ENCODE results near the gene GINS3.
A peak's percentile ranks its signal among the peaks of the same experiment; 100 is the strongest.

Gene GINS3

GRCh38 chr16:58392215-58393137 is at the start of gene GINS3:
Gene GINS3 (plus strand): TSS chr16:58392471. CDS start chr16:58392602, 131 bp downstream.
- peak; percentile 88 for DNase-seq

GRCh38 chr16:58343562-58343961 is 48.7 kb upstream of the GINS3 start:
- DNase-seq, result peak; percentile 48

DNA sequence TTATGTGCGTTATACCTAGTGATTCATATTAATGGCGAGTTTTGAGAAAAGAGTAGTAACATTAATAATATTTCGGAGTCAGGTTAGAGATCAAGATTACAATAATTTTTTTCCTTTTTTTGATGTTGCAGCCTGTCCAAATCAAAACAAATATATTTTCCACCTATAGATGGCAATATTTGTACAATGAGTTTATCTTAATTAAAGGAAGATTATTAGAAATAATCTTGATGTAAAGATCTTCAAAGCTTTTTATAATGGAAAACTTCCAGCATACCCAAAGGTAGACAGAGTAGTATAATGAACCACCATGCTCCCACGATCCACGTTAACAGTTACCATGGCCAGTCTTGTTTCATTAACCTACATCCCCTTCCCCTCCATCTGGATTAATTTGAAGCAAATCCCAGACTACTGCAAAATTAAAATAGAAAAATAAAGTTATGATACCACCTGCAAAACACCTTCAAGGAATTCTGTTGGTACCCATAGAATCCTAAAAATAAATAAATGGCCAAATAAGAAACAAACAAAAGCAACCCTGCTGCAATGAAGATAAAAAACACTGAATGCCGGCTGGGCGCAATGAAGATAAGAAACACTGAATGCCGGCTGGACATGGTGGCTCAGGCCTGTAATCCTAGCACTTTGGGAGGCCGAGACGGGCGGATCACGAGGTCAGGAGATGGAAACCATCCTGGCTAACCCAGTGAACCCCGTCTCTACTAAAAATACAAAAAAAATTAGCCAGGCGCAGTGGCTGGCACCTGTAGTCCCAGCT is 46.5 kb upstream of the GINS3 start:
- no peak for DNase-seq

DNA sequence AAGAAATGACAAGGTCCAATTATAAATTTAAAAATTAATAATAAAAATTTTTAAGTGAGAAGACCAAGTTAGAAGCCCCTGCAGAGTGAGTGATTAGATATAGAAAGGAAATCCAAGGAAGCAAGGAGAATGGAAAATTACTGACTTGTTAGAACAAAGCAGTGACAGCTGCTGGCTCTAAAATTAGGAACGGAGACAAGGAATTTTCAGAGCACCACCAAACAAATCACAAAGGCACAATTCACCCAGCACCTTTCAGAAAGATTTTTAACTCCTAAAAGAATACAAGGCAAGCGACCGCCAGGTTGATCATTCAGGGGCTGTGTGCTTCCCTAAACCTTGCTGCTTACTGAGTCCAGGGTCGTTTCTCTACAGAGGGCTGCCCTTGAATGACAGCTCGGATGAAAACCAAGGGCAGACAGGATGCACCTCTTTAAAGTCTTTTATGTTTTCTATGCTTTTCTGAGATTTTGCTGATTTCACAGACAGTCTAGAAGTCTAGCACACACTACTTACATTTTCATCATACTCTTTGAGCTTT is 45.4 kb upstream of the GINS3 start:
- DNase-seq, result no peak

DNA sequence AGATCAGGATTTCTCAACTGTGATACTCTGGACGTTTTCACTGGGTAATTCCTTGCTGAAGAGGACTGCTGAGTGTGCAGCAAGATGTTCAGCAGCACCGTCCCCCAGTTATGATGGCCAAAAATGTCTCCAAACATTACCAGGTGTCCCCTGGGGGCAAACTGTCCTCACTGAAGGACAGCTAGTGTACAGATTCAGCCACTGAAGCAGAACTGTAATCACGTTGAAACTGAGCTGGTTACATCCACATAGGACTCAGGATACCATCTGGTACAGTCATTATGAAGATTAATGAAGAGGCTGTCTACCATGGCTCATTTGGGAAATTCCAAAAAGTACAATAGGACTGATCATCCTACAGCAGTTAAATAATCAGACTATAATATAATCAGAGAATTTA is 43.3 kb upstream of the GINS3 start:
- DNase-seq, result no peak

DNA sequence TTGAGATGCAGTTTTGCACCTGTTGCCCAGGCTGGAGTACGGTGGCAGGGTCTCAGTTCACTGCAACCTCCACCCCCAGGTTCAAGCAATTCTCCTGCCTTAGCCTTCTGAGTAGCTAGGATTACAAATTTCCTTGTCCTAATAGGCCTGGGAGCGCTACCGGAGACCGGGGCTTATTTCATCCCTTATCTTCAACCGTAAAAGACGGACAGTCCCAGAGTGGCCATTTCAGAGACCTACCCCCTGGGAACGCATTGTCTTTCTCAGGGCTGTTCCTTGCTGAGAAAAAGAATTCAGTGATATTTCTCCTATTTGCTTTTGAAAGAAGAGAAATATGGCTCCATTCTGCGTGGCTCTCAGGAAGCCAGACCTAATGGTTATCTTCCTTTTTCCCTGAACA is 39.6 kb upstream of the GINS3 start:
- DNase-seq, result no peak

DNA sequence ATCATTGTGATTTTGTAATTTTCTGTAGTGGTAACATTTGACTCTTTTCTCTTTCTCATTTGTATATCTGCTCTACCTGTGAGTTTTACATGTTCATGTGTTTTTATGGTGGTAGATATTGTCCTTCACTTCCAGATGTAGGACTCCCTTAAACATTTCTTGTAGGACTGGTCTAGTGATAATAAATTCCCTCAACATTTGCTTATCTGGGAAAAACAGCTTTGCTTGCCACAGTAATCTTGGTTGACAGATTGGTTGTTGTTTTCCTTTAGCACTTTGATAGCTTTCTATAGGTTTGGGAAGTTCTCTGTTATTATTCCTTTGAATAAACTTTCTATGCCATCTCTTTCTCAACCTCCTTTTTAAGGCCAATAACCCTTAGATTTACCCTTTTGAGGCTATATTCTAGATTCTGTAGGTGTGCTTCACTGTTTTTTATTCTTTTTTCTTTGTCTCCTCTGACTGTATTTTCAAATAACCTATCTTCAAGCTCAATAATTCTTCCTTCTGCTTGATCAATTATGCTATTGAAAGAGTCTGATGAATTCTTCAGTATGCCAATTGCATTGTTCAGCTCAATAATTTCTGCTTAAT is 32.1 kb upstream of the GINS3 start:
- no peak for DNase-seq

DNA sequence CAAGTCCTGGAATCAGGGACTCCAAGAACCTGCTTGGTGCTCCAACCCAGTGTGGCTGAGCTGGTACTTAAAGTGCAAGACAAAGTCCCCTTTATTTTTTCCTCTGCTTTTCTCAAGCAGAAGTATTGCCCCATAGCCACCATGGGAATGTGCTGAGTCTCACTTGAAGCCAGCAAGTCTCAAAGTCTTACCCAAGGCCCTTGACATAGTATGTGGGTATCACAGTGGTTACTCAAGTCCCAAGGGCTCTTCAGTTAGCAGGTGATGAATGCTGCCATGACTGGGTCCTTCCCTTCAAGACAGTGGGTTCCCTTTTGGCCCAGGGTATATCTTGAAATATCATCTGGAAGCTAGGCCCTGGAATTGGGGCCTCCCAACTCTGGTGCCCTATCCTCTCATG is 30.5 kb upstream of the GINS3 start:
- DNase-seq, result no peak

- DNase-seq, result no peak
These were observed 28.4 kb upstream of the GINS3 start for GRCh38 chr16:58363746-58364393.

DNA sequence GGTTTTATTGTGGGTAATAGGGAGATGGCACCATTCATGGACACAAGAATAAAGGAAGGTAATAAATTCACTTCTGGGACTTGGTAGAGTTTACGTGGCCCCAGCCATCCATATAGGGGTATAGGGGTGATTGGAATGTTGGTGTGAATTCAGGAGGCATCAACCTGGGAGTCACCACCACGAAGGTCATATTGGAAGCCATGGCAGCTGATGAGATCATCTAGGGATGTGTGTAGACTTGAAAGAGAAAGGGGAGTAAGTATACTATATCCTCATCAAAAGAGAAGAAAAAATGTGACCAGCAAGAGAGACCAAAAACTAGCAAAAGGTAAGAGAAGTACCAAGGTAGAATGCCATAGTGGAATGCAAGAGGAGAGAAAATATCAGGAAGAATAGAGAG is 26.6 kb upstream of the GINS3 start:
- DNase-seq, result no peak

DNA sequence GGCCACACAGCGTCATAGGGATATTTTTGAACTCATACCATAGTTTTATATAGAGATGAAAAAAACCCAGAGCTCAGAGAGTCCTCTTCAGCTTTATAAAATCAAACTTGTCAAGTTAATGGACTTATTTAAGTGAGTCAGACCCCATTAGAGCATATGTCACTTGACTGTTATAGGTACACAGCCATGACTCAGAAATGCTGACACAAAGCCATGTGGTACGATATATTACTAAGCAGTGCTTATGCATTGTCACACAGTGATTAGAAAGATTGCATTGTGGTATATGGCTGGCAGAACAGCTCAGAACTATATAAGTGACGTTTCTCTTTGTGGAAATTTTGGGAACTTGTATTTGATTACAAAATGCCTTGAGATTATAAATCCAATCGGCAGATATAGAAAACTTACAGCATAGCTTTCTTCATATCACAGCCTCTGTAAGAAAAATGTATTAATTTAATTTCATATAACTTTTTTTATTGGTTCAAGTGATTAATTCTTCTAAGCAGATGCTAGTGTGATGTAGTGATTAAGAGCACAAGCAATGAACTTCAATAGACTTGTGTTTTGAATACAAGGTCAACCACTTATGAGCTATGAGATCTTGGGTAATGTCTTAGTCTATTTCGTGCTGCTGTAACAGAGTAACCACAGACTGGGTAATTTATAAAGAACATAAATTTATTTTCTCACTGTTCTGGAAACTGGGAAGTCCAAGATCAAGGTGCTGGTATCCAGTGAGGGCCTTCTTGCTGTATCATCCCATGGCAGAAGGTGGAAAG is 25.8 kb upstream of the GINS3 start:
- DNase-seq, result peak; percentile 49

DNA sequence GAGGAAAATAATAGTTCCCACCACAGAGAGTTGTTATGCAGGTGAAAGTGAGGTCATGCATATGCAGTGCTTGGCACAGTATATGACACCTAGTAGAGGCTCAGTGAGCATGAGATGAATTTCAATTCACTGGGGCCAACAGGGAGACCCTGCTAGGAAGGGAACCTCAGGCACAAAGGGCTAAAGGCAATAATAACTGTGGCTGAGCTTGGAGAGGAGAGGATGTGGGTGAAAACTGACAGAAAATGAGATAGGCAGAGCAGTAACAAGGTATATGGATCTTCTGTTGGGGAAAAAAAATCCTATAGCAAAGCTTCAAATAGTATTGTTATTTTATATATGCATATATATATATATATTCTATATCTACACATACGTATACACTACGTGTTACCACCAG is 25.0 kb upstream of the GINS3 start:
- no peak for DNase-seq

GRCh38 chr16:58371841-58372240 is 20.4 kb upstream of the GINS3 start:
- no peak for DNase-seq

DNA sequence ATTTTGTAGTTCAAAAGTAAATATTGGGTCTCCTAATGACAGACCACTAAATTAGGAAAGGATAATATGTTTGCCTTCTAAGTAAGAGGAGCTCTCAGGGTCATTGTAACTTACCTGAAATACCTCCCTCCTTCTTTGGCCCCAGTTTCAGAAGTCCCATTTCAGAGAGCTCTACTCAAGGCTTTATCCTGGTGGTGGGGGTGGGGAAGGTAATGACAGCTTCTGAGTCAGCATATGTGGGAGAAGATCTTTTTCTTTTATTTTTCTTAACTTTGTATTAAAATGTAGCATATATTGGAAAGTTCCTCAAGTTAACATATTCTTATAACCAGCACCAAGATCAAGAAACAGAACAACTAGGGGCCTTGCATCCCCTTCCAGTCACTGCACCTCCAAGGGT is 16.9 kb upstream of the GINS3 start:
- no peak for DNase-seq

DNA sequence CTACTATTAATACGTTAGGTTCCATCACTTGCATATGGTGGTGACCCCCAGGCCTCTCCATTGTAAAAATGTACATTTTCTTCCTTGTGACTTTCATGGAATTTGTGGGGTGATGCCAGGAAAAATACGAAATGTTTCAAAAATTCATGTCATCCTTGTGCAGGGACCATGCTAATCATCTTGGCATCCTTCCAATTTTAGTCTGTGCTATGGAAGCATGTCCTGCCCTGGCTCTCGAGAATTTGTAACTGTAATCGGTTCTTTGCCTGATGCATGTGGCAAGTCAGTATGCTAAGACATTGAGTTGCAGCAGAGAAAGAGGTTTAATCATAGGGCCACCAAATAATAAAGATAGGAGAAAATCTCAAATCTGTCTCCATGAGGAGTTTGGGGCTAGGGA is 14.3 kb upstream of the GINS3 start:
- no peak for DNase-seq

- no peak for DNase-seq
These were observed 13.9 kb upstream of the GINS3 start for GRCh38 chr16:58378401-58378800.

GRCh38 chr16:58379736-58380135 is 12.5 kb upstream of the GINS3 start:
- DNase-seq, result no peak

DNA sequence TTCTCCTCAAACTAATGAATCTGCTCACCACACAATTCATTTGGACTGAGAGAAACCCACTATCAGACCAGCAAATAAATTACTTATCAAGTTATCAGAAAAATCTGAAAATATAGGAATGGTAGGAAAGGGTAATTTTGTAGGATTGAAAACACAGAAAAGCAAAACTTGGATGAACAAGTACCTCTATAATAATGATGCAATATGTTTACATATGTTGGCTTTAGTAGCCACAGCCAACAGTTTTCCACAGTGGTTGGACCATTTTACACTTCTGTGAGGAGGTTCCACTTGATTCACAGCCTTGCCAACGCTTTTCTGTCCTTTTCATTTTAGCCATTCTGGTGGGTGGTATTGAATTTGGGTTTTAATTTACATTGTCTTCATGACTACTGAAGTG is 10.6 kb upstream of the GINS3 start:
- no peak for DNase-seq

GRCh38 chr16:58384437-58385055 is 7.7 kb upstream of the GINS3 start:
- peak; percentile 97 for DNase-seq

GRCh38 chr16:58385218-58385773 is 7.0 kb upstream of the GINS3 start:
- no peak for DNase-seq

DNA sequence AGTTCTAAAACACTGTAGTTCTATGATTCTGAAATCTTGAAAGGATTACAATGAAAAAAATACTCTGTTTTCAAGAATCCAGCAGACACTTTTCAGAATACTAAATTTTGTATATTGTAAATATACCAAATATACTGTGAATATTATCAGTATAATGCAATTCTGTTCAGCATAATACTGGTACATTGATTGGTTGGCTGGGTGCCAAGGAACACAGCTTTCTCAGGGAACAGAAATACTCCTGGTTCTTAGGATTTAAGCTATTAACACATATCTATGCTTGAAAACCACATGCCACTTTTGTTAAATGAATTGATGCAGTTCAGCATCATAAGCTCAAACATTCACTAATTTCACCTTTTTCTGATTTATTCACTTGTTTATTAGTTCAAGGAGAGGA is 2.5 kb upstream of the GINS3 start:
- no peak for DNase-seq
